ENCODE measurements around the gene SUSD2.
"Not testable (repeated sequence)": the region's sequence is repeated elsewhere in the genome, so short reads cannot be mapped to it uniquely, and the experiment has no call there.

The SUSD2 gene

GRCh38 chr22:24181088-24181995 lies at the start of gene SUSD2:
Gene SUSD2 (plus strand): TSS chr22:24181487. CDS start chr22:24181520, 33 bp downstream.
- no peak within 1 kb of the TSS for H3K27ac Mint-ChIP-seq
- DNase-seq: no peak
- no peaks in the 10 kb centered on the region for H3K27me3 Mint-ChIP-seq
- no peak within 1 kb of the TSS for H3K4me3 Mint-ChIP-seq
- H3K36me3 Mint-ChIP-seq (ENCODE audit: low read depth): peaks cover 19% of the 10 kb centered on the region
- H3K9me3 Mint-ChIP-seq: no peaks in the 10 kb centered on the region
- no peaks in the 10 kb centered on the region for H3K4me1 Mint-ChIP-seq (ENCODE audit: low read depth)

DNA sequence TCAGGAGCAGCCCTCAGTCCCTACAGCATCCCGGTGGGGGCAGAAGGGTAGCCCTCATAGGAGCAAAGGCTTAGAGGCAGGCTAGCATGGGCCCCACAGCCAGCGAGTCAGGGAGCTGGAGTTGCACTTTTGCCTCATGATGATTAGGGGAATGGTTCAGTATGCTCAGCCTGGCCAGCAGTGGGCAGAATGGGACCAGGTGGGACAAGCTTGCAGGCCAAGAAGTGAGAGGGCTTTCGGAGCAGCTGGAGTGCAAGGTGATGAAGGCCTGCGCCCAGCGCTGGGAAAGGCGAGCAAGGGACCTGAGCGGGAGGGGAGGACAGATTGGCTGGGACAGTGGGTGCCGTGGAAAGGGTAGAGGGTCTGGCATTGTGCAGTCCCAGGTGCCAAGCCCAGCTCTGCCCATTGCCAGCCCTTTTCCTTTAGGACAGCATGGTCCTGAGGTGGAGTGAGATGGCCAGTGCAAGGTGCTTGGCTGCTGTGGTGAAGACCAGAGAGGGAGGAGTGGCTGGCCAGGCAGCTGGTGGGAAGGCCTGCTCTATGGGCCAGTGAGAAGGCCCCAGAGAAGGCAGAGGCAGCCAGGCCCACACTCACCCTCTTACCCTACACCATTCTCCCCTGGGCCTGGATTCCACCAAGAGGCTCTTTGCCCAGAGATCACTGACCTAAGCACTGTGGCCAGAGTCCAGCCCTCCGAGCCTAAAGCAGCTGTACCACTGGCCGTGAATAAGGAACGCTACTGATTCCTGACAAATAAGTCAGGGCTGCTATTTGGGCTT lies 47.9 kb upstream of the SUSD2 start:
- Mint-ChIP-seq H3K4me1 (ENCODE audit: low read depth) (peaks cover 24% of the 10 kb centered on the region), H3K27ac (peak overlapping the region; percentile 63), H3K36me3 (ENCODE audit: low read depth) (peaks cover 89% of the 10 kb centered on the region), H3K4me3 (no peak overlapping the region), H3K9me3 (no peaks in the 10 kb centered on the region), H3K27me3 (no peaks in the 10 kb centered on the region)
- DNase-seq: no peak

GRCh38 chr22:24134090-24134846 lies 47.0 kb upstream of the SUSD2 start:
- Mint-ChIP-seq H3K27me3 (no peaks in the 10 kb centered on the region), H3K4me1 (ENCODE audit: low read depth) (peaks cover 24% of the 10 kb centered on the region), H3K9me3 (no peaks in the 10 kb centered on the region), H3K27ac (peak overlapping the region; percentile 63), H3K36me3 (ENCODE audit: low read depth) (peaks cover 89% of the 10 kb centered on the region), H3K4me3 (no peak overlapping the region)
- peak; percentile 74 for DNase-seq

- H3K27ac Mint-ChIP-seq, H3K4me3 Mint-ChIP-seq: not testable (repeated sequence)
- peaks cover 44% of the 10 kb centered on the region for H3K4me1 Mint-ChIP-seq (ENCODE audit: low read depth)
Observed at GRCh38 chr22:24136533-24136932, 44.8 kb upstream of the SUSD2 start.

GRCh38 chr22:24137595-24137994 lies 43.7 kb upstream of the SUSD2 start:
- Mint-ChIP-seq H3K4me1 (ENCODE audit: low read depth) (peaks cover 55% of the 10 kb centered on the region), H3K27ac (no peak overlapping the region)
- no peak for DNase-seq

More at GRCh38 chr22:24136533-24136932, 44.8 kb upstream of the SUSD2 start:
- H3K36me3 Mint-ChIP-seq (ENCODE audit: low read depth): peaks cover 85% of the 10 kb centered on the region
- not testable (repeated sequence) for H3K9me3 Mint-ChIP-seq, DNase-seq, H3K27me3 Mint-ChIP-seq

GRCh38 chr22:24138649-24139420 lies 42.5 kb upstream of the SUSD2 start:
- H3K27ac Mint-ChIP-seq: peak overlapping the region; percentile 11
- H3K27me3 Mint-ChIP-seq: no peaks in the 10 kb centered on the region
- H3K9me3 Mint-ChIP-seq: no peaks in the 10 kb centered on the region
- H3K36me3 Mint-ChIP-seq (ENCODE audit: low read depth): peaks cover 86% of the 10 kb centered on the region
- H3K4me1 Mint-ChIP-seq (ENCODE audit: low read depth): peaks cover 54% of the 10 kb centered on the region
- DNase-seq: no peak
- H3K4me3 Mint-ChIP-seq: no peak overlapping the region

More at GRCh38 chr22:24137595-24137994, 43.7 kb upstream of the SUSD2 start:
- H3K36me3 Mint-ChIP-seq (ENCODE audit: low read depth): peaks cover 87% of the 10 kb centered on the region
- no peak overlapping the region for H3K4me3 Mint-ChIP-seq
- H3K27me3 Mint-ChIP-seq: no peaks in the 10 kb centered on the region
- no peaks in the 10 kb centered on the region for H3K9me3 Mint-ChIP-seq

DNA sequence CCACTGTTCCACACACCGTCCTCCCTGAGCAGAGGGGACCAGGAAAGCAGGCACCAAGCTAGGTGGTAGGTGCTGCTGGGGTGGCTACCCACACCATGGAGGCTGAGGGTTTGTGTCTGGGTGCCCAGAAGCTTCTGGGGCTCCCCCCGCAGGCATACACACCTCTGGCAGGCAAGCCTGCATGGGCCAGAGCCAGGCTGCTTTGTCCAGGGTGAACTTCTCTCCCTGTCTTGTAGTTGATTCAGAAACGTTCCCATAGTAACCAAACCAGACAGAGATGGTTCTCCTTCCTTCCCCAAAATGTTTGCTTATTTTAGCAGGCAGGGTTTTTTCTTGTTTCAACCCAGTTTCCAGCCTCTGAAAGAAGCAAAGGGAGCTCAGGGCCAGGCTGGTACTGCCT lies 40.9 kb upstream of the SUSD2 start:
- H3K27me3 Mint-ChIP-seq: no peaks in the 10 kb centered on the region
- H3K9me3 Mint-ChIP-seq: no peaks in the 10 kb centered on the region
- H3K36me3 Mint-ChIP-seq (ENCODE audit: low read depth): peaks cover 74% of the 10 kb centered on the region
- no peak overlapping the region for H3K4me3 Mint-ChIP-seq
- peaks cover 61% of the 10 kb centered on the region for H3K4me1 Mint-ChIP-seq (ENCODE audit: low read depth)
- no peak for DNase-seq
- peak overlapping the region; percentile 65 for H3K27ac Mint-ChIP-seq

DNA sequence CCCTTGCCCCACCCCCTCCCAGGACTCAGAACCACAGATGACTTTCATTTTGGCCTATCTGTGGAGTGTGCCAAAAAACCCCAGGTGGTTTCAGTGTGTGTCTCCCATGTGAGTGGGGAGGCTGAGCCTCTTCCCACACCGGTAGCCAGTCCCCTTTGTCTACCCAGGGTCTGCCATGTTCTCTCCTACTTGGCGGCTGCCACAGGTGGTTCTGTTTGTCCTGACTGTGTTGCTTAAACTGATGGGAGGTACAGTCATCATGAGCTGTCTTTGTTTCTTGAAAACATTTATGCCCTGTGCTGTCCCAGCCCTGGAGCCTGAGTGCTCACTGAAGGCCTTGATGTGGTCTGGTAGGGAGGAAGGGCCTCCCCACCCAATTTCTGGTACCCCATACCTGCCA lies 39.7 kb upstream of the SUSD2 start:
- H3K27ac Mint-ChIP-seq: peak overlapping the region; percentile 84
- peaks cover 64% of the 10 kb centered on the region for H3K36me3 Mint-ChIP-seq (ENCODE audit: low read depth)
- peak; percentile 49 for DNase-seq
- no peaks in the 10 kb centered on the region for H3K27me3 Mint-ChIP-seq
- no peak overlapping the region for H3K4me3 Mint-ChIP-seq
- no peaks in the 10 kb centered on the region for H3K9me3 Mint-ChIP-seq
- peaks cover 69% of the 10 kb centered on the region for H3K4me1 Mint-ChIP-seq (ENCODE audit: low read depth)

GRCh38 chr22:24142241-24142640 lies 39.0 kb upstream of the SUSD2 start:
- no peaks in the 10 kb centered on the region for H3K9me3 Mint-ChIP-seq
- peak overlapping the region; percentile 84 for H3K27ac Mint-ChIP-seq

GRCh38 chr22:24142831-24143230 lies 38.5 kb upstream of the SUSD2 start:
- H3K27me3 Mint-ChIP-seq: no peaks in the 10 kb centered on the region
- no peak for DNase-seq
- peaks cover 55% of the 10 kb centered on the region for H3K36me3 Mint-ChIP-seq (ENCODE audit: low read depth)
- peak overlapping the region; percentile 24 for H3K27ac Mint-ChIP-seq
- H3K4me3 Mint-ChIP-seq: no peak overlapping the region
- H3K4me1 Mint-ChIP-seq (ENCODE audit: low read depth): peaks cover 75% of the 10 kb centered on the region
- no peaks in the 10 kb centered on the region for H3K9me3 Mint-ChIP-seq

More at GRCh38 chr22:24142241-24142640, 39.0 kb upstream of the SUSD2 start:
- H3K4me1 Mint-ChIP-seq (ENCODE audit: low read depth): peaks cover 69% of the 10 kb centered on the region
- no peaks in the 10 kb centered on the region for H3K27me3 Mint-ChIP-seq
- peaks cover 58% of the 10 kb centered on the region for H3K36me3 Mint-ChIP-seq (ENCODE audit: low read depth)
- no peak overlapping the region for H3K4me3 Mint-ChIP-seq
- DNase-seq: no peak

DNA sequence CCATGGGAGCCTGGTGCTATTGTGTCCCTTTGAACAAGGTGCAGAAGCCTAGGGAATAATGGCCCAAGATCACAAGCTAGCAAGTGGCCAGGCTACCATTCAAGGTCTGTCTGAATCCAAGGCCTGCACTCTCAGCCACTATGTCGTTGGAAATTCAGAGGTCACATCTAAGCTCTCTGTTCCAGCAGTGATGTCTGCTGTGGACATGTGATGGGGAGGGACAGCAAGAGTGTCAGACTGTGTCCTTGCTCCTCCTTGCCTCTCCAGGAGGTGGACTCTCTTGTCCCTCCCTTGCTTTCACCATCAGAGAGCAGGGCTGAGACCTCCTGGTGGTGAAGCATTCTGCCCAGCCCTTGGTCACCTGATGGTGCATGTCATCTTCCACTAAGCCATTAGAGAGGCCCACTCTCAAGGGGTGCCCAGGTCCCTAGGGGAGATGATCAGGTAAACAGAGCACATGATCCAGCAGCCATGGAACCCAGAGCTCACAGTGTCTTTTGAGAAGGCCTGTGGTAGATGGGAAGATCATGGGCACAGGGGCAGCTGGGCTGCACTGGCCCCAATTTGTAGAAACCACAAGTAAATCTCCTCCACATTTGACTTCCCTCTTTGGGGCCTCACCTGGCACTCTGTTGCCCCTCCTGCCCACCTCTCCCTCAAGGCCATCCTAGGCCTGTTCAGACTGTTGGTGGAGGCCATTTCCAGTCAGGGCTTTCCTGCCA lies 37.1 kb upstream of the SUSD2 start:
- H3K4me3 Mint-ChIP-seq: no peak overlapping the region
- DNase-seq: no peak
- peaks cover 81% of the 10 kb centered on the region for H3K4me1 Mint-ChIP-seq (ENCODE audit: low read depth)
- H3K9me3 Mint-ChIP-seq: no peaks in the 10 kb centered on the region
- H3K27ac Mint-ChIP-seq: peak overlapping the region; percentile 62
- no peaks in the 10 kb centered on the region for H3K27me3 Mint-ChIP-seq
- H3K36me3 Mint-ChIP-seq (ENCODE audit: low read depth): peaks cover 45% of the 10 kb centered on the region

GRCh38 chr22:24144778-24145085 lies 36.6 kb upstream of the SUSD2 start:
- DNase-seq: no peak
- Mint-ChIP-seq H3K36me3 (ENCODE audit: low read depth) (peaks cover 42% of the 10 kb centered on the region), H3K9me3 (no peaks in the 10 kb centered on the region), H3K4me3 (no peak overlapping the region), H3K27me3 (no peaks in the 10 kb centered on the region), H3K4me1 (ENCODE audit: low read depth) (peaks cover 84% of the 10 kb centered on the region), H3K27ac (peak overlapping the region; percentile 62)

DNA sequence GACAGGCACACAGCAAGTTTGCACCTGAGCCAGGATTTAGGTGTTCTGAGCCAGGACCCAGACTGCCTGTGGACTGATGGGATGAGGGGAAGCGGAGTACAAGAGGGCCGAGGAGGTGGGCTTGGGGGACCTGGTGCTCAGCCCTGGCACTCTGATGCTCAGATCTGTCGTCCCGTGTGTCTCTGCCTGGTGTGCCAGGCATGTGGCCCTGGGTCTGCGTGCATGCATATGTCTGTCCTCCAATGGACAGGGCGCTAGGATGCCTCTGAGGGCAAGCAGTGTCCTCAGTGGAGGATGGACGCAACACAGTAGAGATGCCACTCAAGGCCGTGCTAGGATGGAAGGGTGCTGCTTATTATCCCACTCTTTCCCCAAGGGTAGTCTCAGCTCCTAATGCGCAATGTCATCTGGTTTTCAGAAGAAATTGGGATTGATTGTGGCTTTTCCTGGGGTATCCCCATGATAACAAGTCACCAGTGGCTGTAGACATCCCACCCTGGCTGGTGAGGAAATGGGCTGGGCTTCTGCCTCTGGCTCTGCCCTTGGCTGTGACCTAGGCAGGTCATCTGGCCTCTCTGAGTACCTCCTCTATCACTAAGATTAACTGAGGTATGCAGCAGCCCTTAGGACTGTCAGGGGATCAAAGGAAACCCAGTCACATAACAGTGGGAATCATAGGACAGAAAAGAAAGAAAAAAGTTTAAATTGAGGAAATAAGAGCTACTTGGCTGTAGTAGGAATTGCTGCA lies 35.7 kb upstream of the SUSD2 start:
- Mint-ChIP-seq H3K27me3 (no peaks in the 10 kb centered on the region), H3K36me3 (ENCODE audit: low read depth) (peaks cover 37% of the 10 kb centered on the region), H3K9me3 (no peaks in the 10 kb centered on the region), H3K4me1 (ENCODE audit: low read depth) (peaks cover 78% of the 10 kb centered on the region), H3K4me3 (no peak overlapping the region), H3K27ac (peak overlapping the region; percentile 69)
- no peak for DNase-seq
